GM10847 (cell line): ENCODE results near the gene MED14.

Source experiments
- POLR2A ChIP-seq: IDR thresholded peaks from 2 replicates; pipeline ENCODE4 v1.6.1; 2011; ENCODE audit not compliant: insufficient read length; ENCODE audit errors: extremely low read depth

The MED14 gene

DNA sequence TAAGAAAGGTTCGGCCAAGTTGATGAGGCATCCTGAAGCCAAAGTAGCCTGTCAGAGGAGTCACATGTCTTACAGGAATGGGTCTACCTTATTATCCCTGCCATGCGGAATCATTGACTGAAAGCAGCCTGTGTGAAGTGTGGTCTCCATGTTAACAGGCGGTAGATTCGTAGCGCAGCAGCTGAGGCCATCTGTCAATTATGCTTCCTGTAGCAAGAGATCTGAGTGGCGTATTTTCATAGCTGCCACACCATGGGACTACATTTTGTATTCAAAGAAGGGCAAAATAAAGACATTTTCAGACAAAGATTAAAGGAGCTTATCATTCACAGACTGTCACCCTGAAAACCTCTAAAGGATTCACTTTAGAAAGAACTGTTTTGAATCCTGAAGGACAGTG is 11.2 kb upstream of the MED14 start:
- no peak for TF ChIP-seq POLR2A

DNA sequence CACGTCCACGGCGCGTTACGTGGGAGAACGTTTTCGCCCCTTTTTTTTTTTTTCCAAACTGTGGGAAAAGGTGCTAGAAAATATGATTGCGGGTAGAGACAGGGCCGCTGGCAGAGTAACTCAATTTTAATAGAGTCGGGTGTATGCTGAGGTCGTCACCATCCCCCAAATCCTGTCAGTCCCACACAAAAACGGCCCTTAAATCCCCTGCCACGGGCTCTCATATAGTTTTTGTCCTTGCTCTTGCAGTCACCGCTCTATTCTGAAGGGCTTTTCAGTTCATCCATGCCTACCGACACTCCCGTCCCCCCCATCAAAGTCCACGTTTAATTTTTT is 796 bp upstream of the MED14 start:
- TF ChIP-seq POLR2A, result no peak

DNA sequence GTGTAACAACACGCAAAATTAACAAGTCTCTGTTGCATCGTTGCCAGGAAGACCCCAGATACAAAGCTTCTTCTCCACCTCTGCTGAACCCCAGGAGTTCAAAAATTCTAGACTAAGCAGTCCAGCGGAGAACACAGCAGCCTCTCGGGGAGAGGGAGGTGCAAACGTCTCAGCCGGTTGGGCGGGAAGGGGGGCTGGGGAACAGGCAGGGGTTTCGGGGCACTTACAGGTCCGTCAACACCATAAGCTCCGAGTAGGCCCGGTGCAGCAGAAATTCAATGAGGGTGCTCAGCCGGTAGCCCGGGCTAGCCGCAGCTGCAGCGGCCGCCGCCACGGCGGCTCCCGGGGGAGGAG is 394 bp downstream of the MED14 start:
- no peak for TF ChIP-seq POLR2A

DNA sequence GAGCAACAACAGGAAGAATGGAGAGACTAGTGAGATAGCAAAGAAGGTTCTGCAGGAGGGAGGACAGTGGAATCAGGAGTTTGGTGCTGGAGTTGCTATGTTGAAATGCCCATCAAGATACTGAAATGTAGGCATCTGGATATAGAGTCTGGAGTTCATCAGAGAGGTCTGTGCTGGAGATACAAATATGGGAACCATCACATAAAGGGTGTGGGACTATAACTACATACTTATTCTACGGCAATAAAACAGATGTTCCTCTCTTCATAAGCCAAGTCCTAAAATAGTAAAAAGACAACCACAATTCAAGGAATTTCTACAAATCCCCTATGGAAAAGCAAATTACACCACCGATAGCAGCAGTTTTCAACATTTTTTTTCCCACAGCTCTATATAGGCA is 1.6 kb downstream of the MED14 start:
- TF ChIP-seq POLR2A, result no peak

DNA sequence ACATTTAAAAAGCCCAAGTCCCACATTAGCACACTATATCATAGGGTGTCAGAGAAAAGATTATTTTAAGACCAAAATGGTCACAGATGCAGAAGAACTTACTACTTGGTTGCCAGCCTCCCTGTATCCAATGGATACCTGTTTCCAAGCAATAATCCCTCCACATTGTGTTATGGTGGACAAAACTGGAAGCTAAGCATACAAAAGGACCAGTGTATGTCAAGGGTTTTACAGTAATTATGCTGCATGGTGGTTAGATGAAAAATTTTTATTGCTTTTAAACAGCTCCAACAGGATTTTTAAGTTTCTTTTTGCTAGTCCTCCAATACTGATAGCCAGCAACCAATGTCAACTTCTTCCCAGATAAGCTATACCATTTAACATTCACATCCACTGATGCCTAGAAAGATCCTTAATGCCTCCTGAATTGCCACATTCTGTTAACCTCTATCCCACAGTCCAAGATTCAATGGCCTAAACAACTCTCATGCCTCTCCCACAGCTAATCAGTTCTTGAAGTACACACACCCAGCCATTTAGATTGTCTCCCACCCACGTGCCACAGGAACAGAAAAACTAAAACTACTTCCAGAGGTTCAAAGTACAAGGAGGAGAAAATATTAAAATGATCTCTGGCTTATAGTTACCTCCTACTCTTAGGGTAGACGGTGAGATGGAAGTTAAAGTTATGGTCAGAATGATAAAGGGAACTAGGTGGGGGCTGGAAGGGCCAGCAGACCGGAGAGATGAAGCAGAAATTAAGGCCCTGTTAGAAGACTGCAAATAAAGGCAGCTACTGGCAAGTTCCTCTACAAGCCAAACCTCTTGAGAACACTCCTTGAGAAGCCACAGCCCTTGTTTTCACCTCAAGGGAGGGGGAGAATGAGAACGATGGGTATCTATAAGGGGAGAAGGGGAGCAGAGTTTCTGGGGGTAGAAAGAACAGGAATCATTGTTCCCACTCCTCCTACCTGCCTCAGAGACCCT is 5.5 kb downstream of the MED14 start:
- no peak for TF ChIP-seq POLR2A

DNA sequence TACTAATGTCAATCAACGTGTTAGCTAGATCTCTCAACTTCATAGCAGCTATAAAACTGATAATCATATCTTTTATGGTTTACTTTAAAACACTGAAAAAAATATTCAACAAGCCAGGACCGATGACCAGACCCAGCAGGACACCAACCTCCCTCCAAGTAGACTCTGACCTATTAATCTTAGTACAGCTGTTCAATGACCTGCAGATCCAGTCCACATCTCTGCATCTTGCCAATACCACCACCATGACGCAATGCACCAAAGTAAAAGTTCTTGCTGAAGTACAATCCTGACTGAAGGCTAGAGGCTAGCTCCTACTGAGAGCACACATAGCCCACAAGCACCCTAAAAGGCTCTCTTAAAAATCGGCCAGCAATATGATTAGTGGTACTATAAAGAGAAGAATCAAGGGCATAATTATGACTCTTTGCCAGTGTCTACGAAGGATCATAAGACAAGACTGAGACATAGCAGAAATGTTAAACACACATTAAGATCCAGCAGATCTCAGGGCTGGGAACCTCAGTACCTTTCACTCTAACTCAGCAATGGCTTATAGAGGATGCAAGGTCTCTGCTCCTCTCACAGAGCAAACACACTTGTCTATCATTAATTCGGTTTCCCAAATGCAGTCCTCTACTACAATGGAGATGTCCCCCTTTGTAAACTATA is 7.6 kb downstream of the MED14 start:
- no peak for TF ChIP-seq POLR2A

DNA sequence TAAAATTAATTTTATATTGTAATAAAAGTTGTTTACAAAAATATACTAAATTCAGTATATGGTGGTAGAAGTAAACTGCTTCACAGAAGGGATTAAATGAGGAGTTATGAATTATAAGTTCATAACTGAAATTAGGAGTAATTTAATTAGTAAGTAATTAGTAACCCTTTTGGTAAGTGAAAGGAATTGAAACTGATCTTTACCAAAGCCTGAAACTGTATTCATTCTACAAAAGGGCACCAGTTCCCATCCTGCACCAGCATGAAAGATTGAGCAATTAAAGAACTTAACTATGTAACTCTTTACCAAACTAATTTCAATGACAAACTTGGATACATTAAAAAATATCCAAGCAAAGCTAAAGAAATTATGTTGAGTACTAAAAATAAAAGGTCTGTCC is 8.2 kb downstream of the MED14 start:
- TF ChIP-seq POLR2A, result no peak

DNA sequence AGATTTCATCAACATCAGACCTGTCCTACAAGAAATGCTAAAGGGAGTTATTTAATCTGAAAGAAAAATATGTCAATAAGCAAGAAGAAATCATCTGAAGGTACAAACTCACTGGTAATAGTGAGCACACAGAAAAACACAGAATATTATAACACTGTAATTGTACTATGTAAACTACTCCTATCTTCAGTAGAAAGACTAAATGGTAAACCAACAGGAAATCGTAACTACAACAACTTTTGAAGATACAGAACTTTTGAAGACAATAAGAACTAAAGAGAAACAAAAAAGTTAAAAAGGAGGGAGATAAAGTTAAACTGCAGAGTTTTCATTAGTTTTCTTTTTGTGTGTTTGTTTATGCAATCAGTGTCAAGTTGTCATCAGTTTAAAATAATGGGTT is 12.4 kb downstream of the MED14 start:
- no peak for TF ChIP-seq POLR2A

DNA sequence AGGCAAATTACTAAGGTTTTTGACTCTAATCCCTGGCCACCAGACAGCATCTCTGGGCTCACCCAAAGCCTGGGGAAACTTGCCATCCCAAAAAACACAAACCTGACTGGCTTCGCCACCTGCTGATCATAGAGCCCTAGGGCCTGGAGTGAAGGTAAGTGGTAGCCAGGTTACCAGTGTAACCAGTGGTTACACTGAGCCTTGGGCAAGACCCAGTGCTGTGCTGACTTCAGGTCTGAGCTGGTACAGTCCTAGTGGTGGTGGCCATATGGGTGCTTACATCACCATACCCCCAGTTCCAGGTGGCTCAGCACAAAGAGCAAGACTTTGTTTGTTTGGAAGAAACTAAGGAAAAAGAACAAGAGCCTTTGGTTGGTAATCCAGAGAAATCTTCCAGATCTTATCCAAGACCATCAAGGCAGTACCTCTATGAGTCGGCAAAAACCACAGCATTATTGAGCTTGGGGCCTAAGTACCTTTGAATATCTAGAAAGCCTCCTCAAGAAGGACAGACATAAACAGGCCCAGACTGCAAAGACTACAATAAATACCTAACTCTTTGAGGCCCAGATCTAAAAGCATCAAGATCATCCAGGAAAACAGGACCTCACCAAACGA is 13.7 kb downstream of the MED14 start:
- no peak for TF ChIP-seq POLR2A

DNA sequence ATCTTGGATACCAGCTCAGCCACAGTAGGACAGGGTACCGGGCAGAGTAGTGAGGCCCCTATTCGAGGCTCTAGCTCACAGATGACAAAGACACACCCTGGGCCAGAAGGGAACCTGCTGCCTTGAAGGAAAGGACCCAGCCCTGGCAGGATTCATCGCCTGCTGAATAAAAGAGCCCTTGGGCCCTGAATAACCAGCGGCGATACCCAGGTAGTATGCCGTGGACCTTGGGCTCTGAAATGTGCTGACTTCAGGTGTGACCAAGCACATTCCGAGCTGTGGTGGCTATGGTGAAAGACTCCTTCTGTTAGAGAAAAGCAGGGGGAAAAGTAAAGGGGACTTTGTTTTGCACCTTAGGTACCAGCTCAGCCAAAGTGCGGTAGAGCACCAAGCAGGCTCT is 14.6 kb downstream of the MED14 start:
- no peak for TF ChIP-seq POLR2A

DNA sequence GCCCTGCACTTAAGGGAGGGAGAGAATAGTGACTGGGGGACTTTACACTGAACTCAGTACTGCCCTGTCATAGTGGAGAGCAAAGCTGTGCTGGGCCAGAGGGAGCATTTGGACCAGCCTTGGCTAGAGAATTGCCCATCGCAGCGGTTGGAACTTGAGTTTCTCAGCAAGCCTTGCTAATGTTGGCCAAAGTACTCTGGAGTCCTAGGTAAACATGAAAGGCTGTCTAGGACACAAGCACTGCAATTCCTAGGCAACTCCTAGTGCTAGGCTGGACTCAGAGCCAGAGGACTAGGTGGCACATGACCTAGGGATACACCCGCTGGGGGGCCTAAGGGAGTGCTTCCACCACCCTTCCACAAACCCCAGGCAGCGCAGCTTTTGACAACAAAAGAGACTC is 15.0 kb downstream of the MED14 start:
- no peak for TF ChIP-seq POLR2A

DNA sequence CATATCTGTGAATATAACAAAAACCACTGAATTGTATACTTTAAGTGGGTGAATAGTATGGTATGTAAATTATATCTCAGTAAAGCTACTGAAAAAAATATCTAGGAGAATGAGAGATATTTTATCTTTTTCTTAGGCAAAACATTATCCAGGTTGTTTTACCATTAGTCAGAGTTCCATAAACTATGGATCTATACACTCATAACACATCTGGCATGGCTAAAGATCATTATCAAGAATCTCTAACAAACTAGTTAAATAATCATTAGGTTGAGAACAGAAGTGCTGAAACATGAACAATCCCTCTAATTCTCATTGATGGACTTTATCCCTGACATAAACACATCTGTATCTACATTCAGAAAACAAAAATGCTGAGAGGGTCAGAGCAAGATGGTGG is 15.6 kb downstream of the MED14 start:
- no peak for TF ChIP-seq POLR2A

DNA sequence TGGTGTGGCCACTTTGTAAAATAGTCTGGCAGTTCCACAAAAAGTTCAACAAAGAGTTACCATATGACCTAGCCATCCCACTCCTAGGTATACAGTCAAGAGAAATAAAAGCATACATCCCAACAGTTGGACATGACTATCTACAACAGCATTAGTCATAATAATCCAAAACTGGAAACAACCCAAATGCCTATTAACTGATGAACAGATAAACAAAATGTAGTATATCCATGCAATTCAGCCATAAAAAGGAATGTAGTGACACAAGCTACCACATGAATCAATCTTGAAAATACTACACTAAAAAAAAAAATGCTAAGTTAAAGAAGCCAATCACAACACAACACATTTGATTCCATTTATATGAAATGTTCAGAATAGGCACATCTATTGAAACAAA is 16.1 kb downstream of the MED14 start:
- TF ChIP-seq POLR2A, result no peak

DNA sequence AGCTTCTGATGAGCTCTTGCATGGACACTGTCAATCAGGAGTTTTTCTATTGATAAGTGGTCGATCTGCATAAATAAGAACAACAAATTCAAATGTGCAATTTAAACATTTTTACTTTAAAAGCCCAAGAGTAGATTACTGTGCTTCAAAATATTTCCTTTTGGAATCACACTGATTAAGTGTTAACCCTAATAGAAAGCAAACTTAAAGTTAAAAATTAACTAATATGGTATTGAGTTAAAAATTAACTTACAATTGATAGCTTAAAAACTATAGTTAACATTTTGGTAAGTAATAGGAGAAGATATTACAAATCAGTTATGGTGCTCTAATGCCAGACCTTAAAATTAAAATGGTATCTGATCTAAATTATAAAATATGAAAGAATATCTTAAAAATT is 25.9 kb downstream of the MED14 start:
- TF ChIP-seq POLR2A, result no peak

DNA sequence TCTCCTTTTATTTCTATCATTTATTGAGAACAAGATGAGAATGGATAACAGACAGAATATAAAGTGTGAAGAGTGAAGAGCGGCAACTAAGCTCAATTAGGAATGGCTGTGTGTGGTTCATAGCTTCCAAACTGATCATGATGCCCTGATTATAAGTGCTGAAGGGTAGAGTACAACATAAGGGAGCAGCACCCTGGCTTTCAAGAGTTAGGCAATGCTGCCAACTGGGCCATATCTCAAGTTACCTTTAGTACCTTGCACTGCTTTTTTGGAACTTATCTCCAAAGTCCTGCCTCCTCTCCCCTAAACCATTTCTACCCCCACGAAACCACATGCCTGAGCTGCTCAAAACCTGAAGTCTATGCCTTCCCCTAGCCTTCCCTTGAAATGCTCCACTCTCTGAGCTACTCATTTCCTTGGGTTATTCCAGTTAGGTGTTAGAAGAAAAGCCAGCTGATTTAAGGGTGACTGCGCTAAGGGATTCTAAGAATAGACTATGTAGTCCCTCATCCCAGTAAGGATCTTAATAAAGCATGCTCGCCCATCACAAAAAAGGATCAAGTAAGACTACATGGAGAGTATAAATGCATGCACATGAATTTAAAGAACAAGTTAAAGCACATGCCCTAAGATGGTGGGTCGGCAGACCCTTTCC is 29.6 kb downstream of the MED14 start:
- TF ChIP-seq POLR2A, result no peak

DNA sequence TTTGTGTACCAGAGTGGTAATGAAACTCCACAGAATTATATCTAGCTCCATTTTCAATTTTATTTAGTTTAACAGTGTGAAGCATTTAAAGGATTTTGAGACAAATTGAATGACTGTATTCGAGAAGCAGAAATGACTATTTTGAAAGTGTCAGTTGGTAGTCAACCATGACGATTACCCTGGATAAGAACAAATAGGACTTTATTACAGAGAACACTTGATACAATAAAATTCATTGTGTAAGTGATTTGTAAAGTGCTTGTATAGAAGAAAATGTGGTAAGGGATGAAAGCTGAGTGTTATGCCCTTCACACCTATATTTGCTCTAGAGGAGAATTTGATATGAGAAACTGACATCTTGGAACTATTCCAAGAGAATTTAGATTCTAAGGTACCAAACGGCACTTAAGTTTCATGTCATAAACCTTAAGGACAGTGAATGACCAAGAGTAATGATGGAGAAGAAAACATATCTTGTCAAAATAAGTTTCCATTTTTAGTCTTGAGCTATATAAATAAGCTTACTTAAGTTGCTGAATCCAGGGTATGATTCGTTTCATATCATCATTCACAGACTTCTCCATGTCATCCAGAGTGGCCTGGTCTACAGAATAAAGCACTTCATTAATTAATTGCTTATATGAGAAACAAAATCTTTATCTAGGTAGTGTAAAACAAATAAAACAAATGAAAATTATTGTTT is 34.6 kb downstream of the MED14 start:
- no peak for TF ChIP-seq POLR2A

DNA sequence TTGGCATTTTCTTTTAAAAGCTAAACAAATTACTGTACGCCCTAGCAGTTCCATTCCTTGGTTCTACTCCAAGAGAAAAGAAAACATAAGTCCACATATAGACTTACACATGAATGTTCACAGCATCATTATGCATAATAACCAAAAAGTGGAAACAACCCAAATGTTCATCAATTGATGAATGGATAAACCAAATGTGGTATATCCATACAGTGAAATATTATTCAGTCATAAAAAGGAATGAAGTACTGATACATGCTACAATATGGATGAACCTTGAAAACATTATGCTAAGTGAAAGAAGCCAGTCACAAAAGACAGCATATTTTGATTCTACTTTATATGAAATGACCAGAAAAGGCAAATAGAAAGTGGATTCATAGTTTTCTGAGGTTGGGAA is 36.5 kb downstream of the MED14 start:
- TF ChIP-seq POLR2A, result no peak
